ENCODE data around the gene MAGOH.
"Not testable (repeated sequence)": the region's sequence is repeated elsewhere in the genome, so short reads cannot be mapped to it uniquely, and the experiment has no call there.

MAGOH gene

DNA sequence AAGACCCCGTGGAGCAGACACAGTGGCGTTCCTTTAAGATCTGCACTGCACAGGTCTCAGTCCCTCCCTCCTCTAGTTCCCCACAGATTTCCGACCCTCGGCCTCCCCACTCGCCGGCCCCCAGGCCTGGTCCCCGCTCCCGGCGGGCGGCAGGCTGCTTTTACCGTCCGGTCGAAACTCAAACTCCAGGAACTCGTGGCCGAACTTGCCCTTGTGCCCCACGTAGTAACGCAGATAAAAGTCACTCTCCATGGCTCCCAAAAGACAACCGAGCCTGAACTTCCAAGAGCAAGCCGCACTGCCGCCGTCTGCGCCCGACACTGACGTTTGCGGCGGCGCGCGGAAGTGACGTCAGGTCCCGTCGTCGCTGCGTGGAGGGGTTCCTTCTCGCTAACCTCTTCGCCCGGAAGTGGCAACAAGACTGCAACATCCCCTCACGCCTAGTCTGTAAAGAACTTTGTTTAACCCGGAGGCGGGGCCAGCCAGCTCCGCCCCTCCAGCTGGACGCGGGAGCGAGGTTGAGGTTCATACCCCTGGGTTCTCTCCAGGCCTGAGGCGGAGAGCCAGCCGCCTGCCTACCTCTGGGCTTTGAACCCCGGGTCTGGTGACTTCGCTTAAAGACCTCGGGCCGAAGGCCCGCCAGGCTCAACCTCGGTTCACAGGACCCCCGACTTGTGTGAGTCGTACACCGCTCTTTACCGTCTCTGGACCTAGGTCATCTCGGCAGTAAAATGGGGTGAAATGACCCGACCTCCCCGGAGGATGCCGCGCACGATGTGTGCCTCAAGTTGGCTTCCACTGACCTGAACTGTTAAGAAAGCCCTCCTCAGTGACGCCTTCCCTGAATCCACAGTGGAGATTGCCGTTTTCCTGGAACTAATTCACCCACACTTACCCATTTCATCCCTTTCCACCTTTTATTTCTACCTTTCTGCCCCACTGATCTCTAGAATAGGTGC is at the start of gene MAGOH:
TSS of gene MAGOH (minus strand) at position 322 of the 959 bp plus-strand sequence. CDS start at position 252, 70 bp downstream.
- peak within 1 kb of the TSS; percentile 83 to 100 for H3K4me3 ChIP-seq (ENCODE audit: low read depth in 1 of 2, low read length in 2 of 2)
- H3K9me3 ChIP-seq (ENCODE audit: control insufficient read depth in 1 of 2, low read length in 2 of 2), result no peaks in the 10 kb centered on the region
- H3K27ac ChIP-seq (ENCODE audit: low read length), result peak within 1 kb of the TSS; percentile 85
- peaks cover 23 to 25% of the 10 kb centered on the region in 2 donors for H3K36me3 ChIP-seq (ENCODE audit: control insufficient read depth in 1 of 2, insufficient read depth in 2 of 2, low read length in 2 of 2)
- H3K4me1 ChIP-seq (ENCODE audit: control insufficient read depth in 1 of 2, insufficient read depth in 2 of 2, low read length in 2 of 2), result peaks cover 16 to 23% of the 10 kb centered on the region in 2 donors
- H3K27me3 ChIP-seq (ENCODE audit: low read depth, low read length), result no peaks in the 10 kb centered on the region

DNA sequence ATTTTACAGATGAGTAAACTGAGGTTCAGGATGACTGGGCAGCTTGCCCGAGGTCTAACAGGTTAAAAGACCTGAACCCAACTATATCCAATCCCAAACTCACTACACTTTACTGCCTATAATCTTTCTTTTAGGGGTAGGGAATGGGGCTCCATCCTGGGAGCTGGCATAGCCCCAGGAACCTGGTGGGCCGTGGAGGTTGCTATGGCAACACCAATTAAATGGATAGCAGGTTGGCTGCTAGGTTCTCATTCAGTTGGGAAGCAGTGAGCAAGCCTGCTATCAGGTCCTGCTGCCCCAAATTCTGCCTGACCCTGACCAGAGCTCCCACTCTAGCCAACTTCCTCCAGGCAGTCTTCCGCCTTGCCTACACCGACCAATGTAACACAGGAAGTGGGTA is 48.6 kb upstream of the MAGOH start:
- Histone ChIP-seq H3K4me3 (ENCODE audit: low read depth in 1 of 2, low read length in 2 of 2) (no peak overlapping the region), H3K27ac (ENCODE audit: low read length) (no peak overlapping the region), H3K4me1 (ENCODE audit: control insufficient read depth in 1 of 2, insufficient read depth in 2 of 2, low read length in 2 of 2) (no peaks in the 10 kb centered on the region), H3K36me3 (ENCODE audit: control insufficient read depth in 1 of 2, insufficient read depth in 2 of 2, low read length in 2 of 2) (no peaks in the 10 kb centered on the region), H3K27me3 (ENCODE audit: low read depth, low read length) (no peaks in the 10 kb centered on the region), H3K9me3 (ENCODE audit: control insufficient read depth in 1 of 2, low read length in 2 of 2) (no peaks in the 10 kb centered on the region)

DNA sequence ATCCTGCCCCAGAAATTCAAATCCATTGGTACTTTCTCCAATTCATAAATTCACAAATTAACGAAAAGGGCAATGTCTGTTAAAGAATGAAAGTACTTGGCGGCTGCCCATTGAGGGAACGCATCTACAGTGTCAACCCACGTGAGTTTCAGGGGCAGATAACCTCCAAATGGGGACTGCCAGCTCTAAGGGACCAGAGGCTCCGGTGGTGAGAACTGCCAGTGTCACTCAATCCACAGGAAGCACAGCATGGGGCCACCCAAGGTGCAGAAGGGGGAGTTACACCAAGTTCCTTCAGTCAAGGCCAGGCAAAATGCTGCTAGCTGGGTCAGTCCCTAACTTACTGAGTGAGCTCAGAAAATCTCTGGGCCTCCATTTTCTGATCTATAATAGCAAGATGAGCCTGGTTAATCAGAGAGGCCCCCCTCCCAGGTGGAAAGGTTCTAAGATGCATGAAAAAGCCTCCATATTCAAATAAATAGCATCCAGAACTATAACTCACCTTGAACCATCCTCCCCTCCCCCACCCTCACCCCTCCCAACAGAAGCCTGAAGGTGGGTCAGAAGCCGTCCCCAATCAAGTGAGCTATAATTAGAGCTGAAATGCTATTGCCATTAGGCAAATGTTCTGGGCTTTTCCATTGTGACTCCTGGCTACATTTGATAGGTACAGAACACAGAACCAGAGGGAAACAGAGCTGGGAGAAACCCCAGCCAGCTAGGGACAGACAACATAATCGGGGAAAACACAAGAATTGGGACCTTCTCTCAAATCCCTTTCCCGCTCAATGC is 47.8 kb upstream of the MAGOH start:
- H3K4me1 ChIP-seq (ENCODE audit: control insufficient read depth in 1 of 2, insufficient read depth in 2 of 2, low read length in 2 of 2), result no peaks in the 10 kb centered on the region

DNA sequence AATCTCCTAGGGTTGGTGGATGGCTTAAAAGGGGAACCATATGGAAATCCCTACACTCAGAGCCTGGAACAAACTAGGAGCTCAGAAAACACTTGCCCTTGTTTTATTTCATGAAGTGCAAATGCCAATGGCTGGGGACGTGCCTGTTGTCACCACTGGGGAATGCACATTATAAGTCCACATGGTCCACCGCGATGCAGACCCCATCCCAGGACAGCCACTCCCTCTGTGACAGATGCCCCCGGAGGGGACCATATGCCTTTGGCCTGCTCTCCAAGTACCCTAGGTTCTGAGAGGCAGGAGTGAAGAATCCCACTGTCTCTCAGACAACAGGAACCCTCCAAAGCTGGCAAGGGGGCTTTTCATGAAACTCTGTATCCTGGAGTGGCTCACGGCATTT is 47.2 kb upstream of the MAGOH start:
- H3K9me3 ChIP-seq (ENCODE audit: control insufficient read depth in 1 of 2, low read length in 2 of 2), result no peaks in the 10 kb centered on the region
- H3K4me1 ChIP-seq (ENCODE audit: control insufficient read depth in 1 of 2, insufficient read depth in 2 of 2, low read length in 2 of 2), result no peaks in the 10 kb centered on the region
- H3K4me3 ChIP-seq (ENCODE audit: low read depth in 1 of 2, low read length in 2 of 2), result no peak overlapping the region
- no peak overlapping the region for H3K27ac ChIP-seq (ENCODE audit: low read length)
- H3K27me3 ChIP-seq (ENCODE audit: low read depth, low read length), result no peaks in the 10 kb centered on the region
- no peaks in the 10 kb centered on the region for H3K36me3 ChIP-seq (ENCODE audit: control insufficient read depth in 1 of 2, insufficient read depth in 2 of 2, low read length in 2 of 2)

More for the DNA sequence above, 47.8 kb upstream of the MAGOH start:
- Histone ChIP-seq H3K36me3 (ENCODE audit: control insufficient read depth in 1 of 2, insufficient read depth in 2 of 2, low read length in 2 of 2) (no peaks in the 10 kb centered on the region), H3K27me3 (ENCODE audit: low read depth, low read length) (no peaks in the 10 kb centered on the region), H3K9me3 (ENCODE audit: control insufficient read depth in 1 of 2, low read length in 2 of 2) (no peaks in the 10 kb centered on the region), H3K27ac (ENCODE audit: low read length) (no peak overlapping the region), H3K4me3 (ENCODE audit: low read depth in 1 of 2, low read length in 2 of 2) (no peak overlapping the region)

DNA sequence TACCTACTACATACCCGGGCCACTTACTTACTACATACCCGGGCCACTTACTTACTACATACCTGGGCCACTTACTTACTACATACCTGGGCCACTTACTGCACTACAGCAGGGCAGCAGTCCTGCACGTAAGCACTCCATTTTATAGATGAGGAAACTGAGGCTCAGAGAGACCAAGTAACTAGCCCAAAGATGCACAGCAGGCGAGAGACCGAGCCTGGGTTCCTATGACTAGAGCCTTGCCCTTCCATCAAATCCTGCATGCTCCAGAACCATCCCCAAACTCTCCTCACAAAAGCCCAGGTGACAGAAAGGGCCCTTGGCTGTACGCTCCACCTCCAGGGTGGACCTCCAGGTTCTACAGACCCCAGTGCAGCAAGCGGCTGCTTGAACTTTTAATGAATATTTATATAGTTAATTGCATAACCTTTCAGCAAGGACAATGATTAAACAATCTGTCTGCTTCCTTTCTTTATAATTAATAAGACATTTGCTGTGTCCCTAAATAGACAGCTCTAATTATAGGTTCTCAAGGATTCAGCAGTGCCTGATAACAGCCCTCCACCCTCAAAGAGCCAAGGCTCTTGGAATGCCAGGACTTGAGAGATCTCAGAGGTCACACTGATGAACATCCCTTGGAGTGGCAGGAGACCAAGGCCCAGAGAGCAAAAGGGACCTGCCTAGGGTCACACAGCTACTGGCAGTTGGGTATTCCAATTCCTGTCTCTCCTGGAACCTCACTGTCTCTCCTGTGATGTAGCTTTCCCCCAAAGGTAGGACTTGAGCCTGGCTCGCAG is 46.1 kb upstream of the MAGOH start:
- Histone ChIP-seq H3K27ac (ENCODE audit: low read length) (no peak overlapping the region), H3K9me3 (ENCODE audit: control insufficient read depth in 1 of 2, low read length in 2 of 2) (no peaks in the 10 kb centered on the region), H3K4me1 (ENCODE audit: control insufficient read depth in 1 of 2, insufficient read depth in 2 of 2, low read length in 2 of 2) (no peaks in the 10 kb centered on the region), H3K36me3 (ENCODE audit: control insufficient read depth in 1 of 2, insufficient read depth in 2 of 2, low read length in 2 of 2) (no peaks in the 10 kb centered on the region), H3K27me3 (ENCODE audit: low read depth, low read length) (no peaks in the 10 kb centered on the region), H3K4me3 (ENCODE audit: low read depth in 1 of 2, low read length in 2 of 2) (no peak overlapping the region)

DNA sequence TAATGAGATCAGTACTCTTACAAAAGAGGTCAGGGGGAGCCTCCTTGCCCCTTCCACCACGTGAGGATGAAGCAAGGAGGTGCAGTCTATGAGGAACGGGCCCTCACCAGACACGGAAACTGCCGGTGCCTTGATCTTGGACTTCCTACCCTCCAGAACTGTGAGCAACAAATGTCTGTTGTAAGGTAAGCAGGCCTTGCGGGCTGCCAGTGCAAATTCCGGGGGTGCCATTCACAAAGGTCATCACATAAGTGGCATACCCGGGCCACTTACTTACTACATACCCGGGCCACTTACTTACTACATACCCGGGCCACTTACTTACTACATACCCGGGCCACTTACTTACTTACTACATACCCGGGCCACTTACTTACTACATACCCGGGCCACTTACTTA is 44.8 kb upstream of the MAGOH start:
- H3K27ac ChIP-seq (ENCODE audit: low read length); H3K4me1 ChIP-seq (ENCODE audit: control insufficient read depth in 1 of 2, insufficient read depth in 2 of 2, low read length in 2 of 2); H3K27me3 ChIP-seq (ENCODE audit: low read depth, low read length); H3K36me3 ChIP-seq (ENCODE audit: control insufficient read depth in 1 of 2, insufficient read depth in 2 of 2, low read length in 2 of 2); H3K9me3 ChIP-seq (ENCODE audit: control insufficient read depth in 1 of 2, low read length in 2 of 2); H3K4me3 ChIP-seq (ENCODE audit: low read depth in 1 of 2, low read length in 2 of 2): not testable (repeated sequence)

DNA sequence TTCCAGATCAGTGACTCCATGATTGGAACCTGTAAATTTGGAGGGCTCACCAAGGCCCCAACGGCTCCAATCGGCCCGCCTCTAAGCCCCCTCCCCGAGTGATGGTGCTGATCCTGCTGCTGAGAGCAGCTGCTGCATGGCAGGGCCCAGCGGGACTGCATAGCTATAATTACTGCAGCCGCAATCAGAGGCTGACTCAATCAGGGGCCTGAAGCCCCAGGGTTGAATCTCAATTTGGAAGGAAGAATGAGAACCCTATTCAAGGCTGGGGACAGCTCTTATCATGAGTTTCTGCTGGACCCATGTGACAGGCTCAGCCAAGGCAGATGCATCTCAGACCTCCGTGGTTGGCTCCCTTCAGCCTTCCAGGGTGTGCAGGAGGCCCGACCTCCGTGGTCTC is 42.8 kb upstream of the MAGOH start:
- H3K9me3 ChIP-seq (ENCODE audit: control insufficient read depth in 1 of 2, low read length in 2 of 2), result no peaks in the 10 kb centered on the region
- no peak overlapping the region for H3K4me3 ChIP-seq (ENCODE audit: low read depth in 1 of 2, low read length in 2 of 2)
- H3K36me3 ChIP-seq (ENCODE audit: control insufficient read depth in 1 of 2, insufficient read depth in 2 of 2, low read length in 2 of 2), result no peaks in the 10 kb centered on the region
- H3K27me3 ChIP-seq (ENCODE audit: low read depth, low read length), result no peaks in the 10 kb centered on the region
- no peaks in the 10 kb centered on the region for H3K4me1 ChIP-seq (ENCODE audit: control insufficient read depth in 1 of 2, insufficient read depth in 2 of 2, low read length in 2 of 2)
- no peak overlapping the region for H3K27ac ChIP-seq (ENCODE audit: low read length)

DNA sequence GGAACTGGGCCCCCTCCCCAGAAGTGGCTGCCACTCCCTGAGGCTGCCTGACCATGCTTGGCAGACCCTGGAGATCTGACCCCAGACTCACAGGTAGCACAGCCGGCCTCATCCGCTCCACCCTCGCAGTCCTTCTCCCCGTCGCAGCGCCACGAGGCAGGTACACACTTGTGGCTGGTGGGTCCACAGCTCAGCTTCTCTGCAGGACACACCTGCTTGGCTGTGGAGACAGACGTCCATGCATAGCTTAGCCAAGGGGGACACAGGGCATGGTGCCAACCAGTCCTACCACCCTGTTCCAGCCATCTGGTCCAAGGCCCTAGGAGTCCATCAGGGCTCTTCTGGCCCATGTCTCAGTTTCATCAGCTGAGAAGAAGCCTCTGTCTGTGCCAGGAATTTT is 42.2 kb upstream of the MAGOH start:
- H3K36me3 ChIP-seq (ENCODE audit: control insufficient read depth in 1 of 2, insufficient read depth in 2 of 2, low read length in 2 of 2), result no peaks in the 10 kb centered on the region
- no peak overlapping the region for H3K27ac ChIP-seq (ENCODE audit: low read length)
- H3K4me1 ChIP-seq (ENCODE audit: control insufficient read depth in 1 of 2, insufficient read depth in 2 of 2, low read length in 2 of 2), result no peaks in the 10 kb centered on the region
- no peak overlapping the region for H3K4me3 ChIP-seq (ENCODE audit: low read depth in 1 of 2, low read length in 2 of 2)
- H3K27me3 ChIP-seq (ENCODE audit: low read depth, low read length), result no peaks in the 10 kb centered on the region
- H3K9me3 ChIP-seq (ENCODE audit: control insufficient read depth in 1 of 2, low read length in 2 of 2), result no peaks in the 10 kb centered on the region

DNA sequence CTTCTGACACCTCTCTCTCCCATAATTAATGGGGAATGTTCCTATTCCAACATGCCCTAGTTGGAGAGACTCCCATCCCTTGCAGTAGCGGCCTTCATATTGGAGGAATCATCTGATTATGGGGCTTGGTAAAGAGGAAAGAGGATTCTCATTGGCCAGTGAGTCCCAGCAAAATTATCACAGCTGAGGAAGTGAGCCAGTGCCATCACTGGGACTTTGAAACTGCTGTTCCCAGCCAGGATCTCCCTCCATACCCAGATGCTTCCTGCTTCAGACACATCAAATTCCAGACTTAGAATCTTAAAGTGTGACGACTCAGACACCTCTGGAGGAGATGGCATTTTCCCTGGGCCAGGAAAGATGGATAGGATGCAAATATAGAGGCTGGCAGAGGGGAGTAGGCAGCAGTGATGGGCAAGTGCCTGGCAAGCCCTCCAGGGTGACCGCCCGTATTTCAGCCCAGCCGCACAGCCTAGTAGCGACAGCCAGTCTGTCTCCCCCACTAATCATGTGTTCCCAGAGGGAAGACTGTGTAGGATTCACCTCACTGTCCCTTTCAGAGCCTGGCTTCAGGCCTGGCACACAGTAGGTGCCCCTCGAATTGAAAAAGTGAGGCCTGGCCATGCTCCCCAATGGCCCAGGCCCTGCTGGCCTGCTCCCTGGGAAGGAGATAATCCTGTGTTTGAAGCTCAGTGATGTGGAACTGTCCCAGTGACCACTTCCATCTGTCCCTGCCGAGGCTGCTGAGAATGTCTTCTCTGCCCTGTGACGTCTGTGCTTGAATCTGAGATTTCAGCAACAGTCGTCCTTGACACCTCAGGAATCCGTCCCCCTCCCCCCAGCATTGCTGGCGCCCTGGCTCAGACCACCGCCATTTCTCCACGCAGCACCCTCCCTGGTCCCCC is 41.2 kb upstream of the MAGOH start:
- Histone ChIP-seq H3K4me1 (ENCODE audit: control insufficient read depth in 1 of 2, insufficient read depth in 2 of 2, low read length in 2 of 2) (no peaks in the 10 kb centered on the region), H3K27me3 (ENCODE audit: low read depth, low read length) (no peaks in the 10 kb centered on the region), H3K4me3 (ENCODE audit: low read depth in 1 of 2, low read length in 2 of 2) (no peak overlapping the region), H3K9me3 (ENCODE audit: control insufficient read depth in 1 of 2, low read length in 2 of 2) (no peaks in the 10 kb centered on the region), H3K27ac (ENCODE audit: low read length) (no peak overlapping the region), H3K36me3 (ENCODE audit: control insufficient read depth in 1 of 2, insufficient read depth in 2 of 2, low read length in 2 of 2) (no peaks in the 10 kb centered on the region)

DNA sequence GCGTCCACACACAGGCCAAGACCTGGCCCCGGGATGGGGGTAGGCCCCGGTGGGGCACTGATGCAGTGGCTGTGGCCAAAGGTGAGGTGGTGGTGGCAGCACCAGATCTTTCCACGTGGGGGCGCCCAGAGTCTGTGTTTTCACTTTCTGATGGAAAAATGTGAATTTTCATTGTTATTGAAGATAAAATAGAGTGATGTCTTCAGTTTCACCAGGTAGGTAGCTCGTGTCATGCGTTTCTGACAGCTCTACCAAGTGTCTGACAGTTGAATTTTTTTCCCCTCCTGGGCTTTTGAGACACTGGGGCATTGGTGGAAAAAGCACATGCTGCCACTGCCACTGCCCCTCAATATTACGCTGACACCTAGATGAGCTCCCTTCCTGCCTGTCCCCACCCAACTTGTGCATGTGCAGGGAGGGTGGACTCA is 40.0 kb upstream of the MAGOH start:
- Histone ChIP-seq H3K36me3 (ENCODE audit: control insufficient read depth in 1 of 2, insufficient read depth in 2 of 2, low read length in 2 of 2) (no peaks in the 10 kb centered on the region), H3K4me1 (ENCODE audit: control insufficient read depth in 1 of 2, insufficient read depth in 2 of 2, low read length in 2 of 2) (no peaks in the 10 kb centered on the region), H3K27me3 (ENCODE audit: low read depth, low read length) (no peaks in the 10 kb centered on the region), H3K4me3 (ENCODE audit: low read depth in 1 of 2, low read length in 2 of 2) (no peak overlapping the region), H3K27ac (ENCODE audit: low read length) (no peak overlapping the region), H3K9me3 (ENCODE audit: control insufficient read depth in 1 of 2, low read length in 2 of 2) (no peaks in the 10 kb centered on the region)

Measured in muscle layer of duodenum (tissue), 2 donors.